ENCODE results near the gene RBM4B.

Gene RBM4B

DNA sequence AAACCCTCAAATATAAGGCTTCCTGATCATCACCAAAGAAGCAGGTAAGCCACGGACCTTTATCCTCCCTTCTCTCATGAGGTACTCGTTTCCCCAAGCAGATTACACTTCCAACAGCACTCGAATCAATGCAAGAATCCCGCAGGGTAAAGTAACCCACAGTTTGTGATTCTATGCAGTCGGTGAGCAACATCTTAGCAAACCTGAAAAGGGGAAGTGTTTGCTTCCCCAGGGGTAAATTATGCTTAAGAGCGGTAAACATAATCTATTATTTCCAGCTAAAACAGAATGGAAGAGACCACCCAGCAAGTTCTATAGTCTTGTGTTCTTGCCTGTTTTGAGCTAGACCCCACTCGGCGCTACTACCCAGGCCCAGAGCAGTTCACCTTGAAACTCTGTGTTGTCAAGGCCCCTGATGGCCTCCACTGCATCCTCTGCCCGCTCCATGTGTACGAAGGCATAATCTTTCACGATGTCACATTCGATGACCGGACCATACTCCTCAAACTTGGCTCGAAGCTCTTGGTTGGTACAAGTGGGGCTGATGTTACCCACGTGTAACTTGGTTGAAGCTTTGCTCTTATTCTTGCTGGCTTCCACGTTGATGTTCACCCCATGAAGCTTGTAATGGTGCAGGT lies 1.3 kb downstream of the RBM4B start:
- Histone ChIP-seq H3K9ac (ENCODE audit: low read length) (no peak overlapping the region), H3K4me3 (ENCODE audit: low read length) (peak overlapping the region; percentile 69), H3K27me3 (ENCODE audit: control insufficient read depth, insufficient read depth, low read length) (no peaks in the 10 kb centered on the region), H3K27ac (ENCODE audit: low read depth, low read length) (no peak overlapping the region), H3K36me3 (ENCODE audit: control insufficient read depth, insufficient read depth, low read length) (no peaks in the 10 kb centered on the region), H3K4me1 (ENCODE audit: control insufficient read depth, insufficient read depth, low read length) (peaks cover 19% of the 10 kb centered on the region)

- H3K27me3 ChIP-seq (ENCODE audit: control insufficient read depth, insufficient read depth, low read length) = no peaks in the 10 kb centered on the region
- H3K9ac ChIP-seq (ENCODE audit: low read length) = no peak overlapping the region
- H3K27ac ChIP-seq (ENCODE audit: low read depth, low read length) = no peak overlapping the region
- no peak overlapping the region for H3K4me3 ChIP-seq (ENCODE audit: low read length)
- H3K36me3 ChIP-seq (ENCODE audit: control insufficient read depth, insufficient read depth, low read length) = peaks cover 2% of the 10 kb centered on the region
- peaks cover 19% of the 10 kb centered on the region for H3K4me1 ChIP-seq (ENCODE audit: control insufficient read depth, insufficient read depth, low read length)
Measured at GRCh38 chr11:66674964-66675602, 2.6 kb downstream of the RBM4B start.

DNA sequence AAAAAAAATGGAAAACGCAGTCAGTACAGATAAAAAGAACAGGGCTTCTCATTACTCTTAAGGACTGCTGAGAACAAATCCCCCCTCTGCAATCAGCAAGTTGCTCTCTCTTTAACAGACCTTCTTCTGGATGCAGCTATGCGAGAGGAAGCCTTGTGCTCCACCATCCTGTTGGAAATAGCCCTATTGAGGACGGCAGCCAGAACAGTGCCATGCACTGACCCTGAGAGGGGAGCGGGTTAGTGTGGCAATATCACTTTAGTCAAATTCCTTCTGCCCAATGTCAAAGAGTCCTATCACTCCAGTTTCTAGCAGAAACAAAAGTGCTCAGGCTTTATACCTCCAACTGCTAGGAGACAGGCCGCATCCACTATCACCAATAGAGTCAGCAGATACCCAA lies 6.9 kb downstream of the RBM4B start:
- Histone ChIP-seq H3K36me3 (ENCODE audit: control insufficient read depth, insufficient read depth, low read length) (peaks cover 13% of the 10 kb centered on the region), H3K27ac (ENCODE audit: low read depth, low read length) (no peak overlapping the region), H3K27me3 (ENCODE audit: control insufficient read depth, insufficient read depth, low read length) (no peaks in the 10 kb centered on the region), H3K9ac (ENCODE audit: low read length) (no peak overlapping the region), H3K4me1 (ENCODE audit: control insufficient read depth, insufficient read depth, low read length) (peaks cover 11% of the 10 kb centered on the region), H3K4me3 (ENCODE audit: low read length) (no peak overlapping the region)

- H3K4me1 ChIP-seq (ENCODE audit: control insufficient read depth, insufficient read depth, low read length) = no peaks in the 10 kb centered on the region
- H3K4me3 ChIP-seq (ENCODE audit: low read length) = no peak overlapping the region
- no peaks in the 10 kb centered on the region for H3K27me3 ChIP-seq (ENCODE audit: control insufficient read depth, insufficient read depth, low read length)
- no peak overlapping the region for H3K9ac ChIP-seq (ENCODE audit: low read length)
- no peak overlapping the region for H3K27ac ChIP-seq (ENCODE audit: low read depth, low read length)
- H3K36me3 ChIP-seq (ENCODE audit: control insufficient read depth, insufficient read depth, low read length) = peaks cover 24% of the 10 kb centered on the region
Measured at GRCh38 chr11:66665369-66665768, 12.3 kb downstream of the RBM4B start.

- Histone ChIP-seq H3K9ac (ENCODE audit: low read length) (no peak overlapping the region), H3K4me1 (ENCODE audit: control insufficient read depth, insufficient read depth, low read length) (no peaks in the 10 kb centered on the region), H3K27ac (ENCODE audit: low read depth, low read length) (no peak overlapping the region), H3K4me3 (ENCODE audit: low read length) (no peak overlapping the region), H3K27me3 (ENCODE audit: control insufficient read depth, insufficient read depth, low read length) (no peaks in the 10 kb centered on the region), H3K36me3 (ENCODE audit: control insufficient read depth, insufficient read depth, low read length) (peaks cover 25% of the 10 kb centered on the region)
Measured at GRCh38 chr11:66663741-66664296, 13.9 kb downstream of the RBM4B start.

DNA sequence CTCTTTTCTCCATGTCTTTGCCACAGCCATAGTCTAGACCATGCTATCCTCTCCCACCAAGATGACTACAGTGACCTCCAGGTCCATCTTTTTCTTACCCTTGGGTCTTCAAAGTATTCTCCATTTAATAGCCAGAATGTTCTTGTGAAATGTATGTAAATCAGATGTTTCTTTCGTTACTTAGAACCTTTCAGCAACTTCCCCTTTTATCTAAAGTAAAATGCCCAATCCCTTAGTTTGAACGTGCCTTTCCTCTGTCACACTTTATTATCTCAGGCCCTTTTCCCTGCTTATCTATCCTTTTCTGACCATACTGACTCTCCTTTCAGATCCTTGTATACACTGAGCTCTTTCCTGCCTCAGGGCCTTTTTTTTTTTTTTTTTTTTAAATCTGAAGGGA lies 17.9 kb downstream of the RBM4B start:
- no peak overlapping the region for H3K9ac ChIP-seq (ENCODE audit: low read length)
- H3K4me1 ChIP-seq (ENCODE audit: control insufficient read depth, insufficient read depth, low read length) = no peaks in the 10 kb centered on the region
- H3K27me3 ChIP-seq (ENCODE audit: control insufficient read depth, insufficient read depth, low read length) = no peaks in the 10 kb centered on the region
- H3K4me3 ChIP-seq (ENCODE audit: low read length) = no peak overlapping the region
- H3K36me3 ChIP-seq (ENCODE audit: control insufficient read depth, insufficient read depth, low read length) = peaks cover 11% of the 10 kb centered on the region
- no peak overlapping the region for H3K27ac ChIP-seq (ENCODE audit: low read depth, low read length)

DNA sequence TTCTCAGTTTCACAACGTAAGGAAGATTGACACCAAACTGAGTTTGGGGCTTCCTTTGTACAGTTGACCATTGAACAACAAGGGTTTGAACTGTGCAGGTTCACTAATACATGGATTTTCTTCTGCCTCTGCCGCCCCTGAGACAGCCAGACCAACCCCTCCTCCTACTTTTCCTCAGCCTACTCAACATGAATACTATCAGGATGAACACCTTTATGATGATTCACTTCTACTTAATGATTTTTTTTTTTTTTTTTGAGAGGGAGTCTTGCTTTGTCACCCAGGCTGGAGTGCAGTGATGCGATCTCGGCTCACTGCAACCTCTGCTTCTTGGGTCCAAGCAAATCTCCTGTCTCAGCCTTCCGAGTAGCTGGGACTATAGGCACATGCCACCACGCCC lies 24.6 kb downstream of the RBM4B start:
- Histone ChIP-seq H3K4me3 (ENCODE audit: low read length) (no peak overlapping the region), H3K4me1 (ENCODE audit: control insufficient read depth, insufficient read depth, low read length) (no peaks in the 10 kb centered on the region), H3K27ac (ENCODE audit: low read depth, low read length) (no peak overlapping the region), H3K36me3 (ENCODE audit: control insufficient read depth, insufficient read depth, low read length) (peaks cover 10% of the 10 kb centered on the region), H3K27me3 (ENCODE audit: control insufficient read depth, insufficient read depth, low read length) (no peaks in the 10 kb centered on the region), H3K9ac (ENCODE audit: low read length) (no peak overlapping the region)

DNA sequence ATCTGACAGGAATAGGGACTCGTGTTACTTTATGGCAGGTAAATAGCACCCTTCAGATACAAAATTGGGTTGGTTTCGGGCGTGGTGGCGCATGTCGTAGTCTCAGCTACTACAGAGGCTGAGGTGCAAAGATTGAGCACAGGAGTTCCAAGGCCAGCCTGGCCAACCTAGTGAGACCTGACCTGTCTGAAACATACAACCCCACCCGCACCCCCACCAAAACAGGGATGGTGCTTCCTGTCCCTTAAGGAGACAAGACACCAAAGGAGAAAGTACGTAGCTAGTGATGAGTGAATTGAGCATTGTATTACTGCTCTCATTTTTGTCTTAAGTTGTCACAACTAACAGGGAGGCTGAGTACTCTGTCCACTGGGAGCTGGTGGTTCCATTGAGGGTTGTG lies 25.0 kb downstream of the RBM4B start:
- peaks cover 10% of the 10 kb centered on the region for H3K36me3 ChIP-seq (ENCODE audit: control insufficient read depth, insufficient read depth, low read length)

DNA sequence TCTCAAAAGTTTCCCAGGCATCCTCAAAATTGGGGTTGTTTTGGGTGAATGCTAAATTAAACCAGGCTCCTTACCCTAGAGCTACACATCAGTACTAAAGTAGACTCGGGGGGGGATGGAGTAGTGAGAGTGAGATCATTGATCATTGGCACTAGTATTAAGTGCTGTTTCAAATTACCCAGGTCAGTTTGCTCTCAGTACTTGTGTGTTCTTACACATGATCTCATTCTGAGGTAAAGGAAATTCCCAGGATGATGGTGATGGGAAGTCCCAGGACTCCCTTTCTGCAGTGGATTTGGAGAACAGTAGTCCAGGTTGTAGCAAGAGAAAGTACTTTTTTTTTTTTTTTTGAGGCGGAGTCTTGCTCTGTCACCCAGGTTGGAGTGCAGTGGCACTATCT lies 26.7 kb downstream of the RBM4B start:
- no peak overlapping the region for H3K27ac ChIP-seq (ENCODE audit: low read depth, low read length)
- no peak overlapping the region for H3K9ac ChIP-seq (ENCODE audit: low read length)
- H3K27me3 ChIP-seq (ENCODE audit: control insufficient read depth, insufficient read depth, low read length) = no peaks in the 10 kb centered on the region
- no peak overlapping the region for H3K4me3 ChIP-seq (ENCODE audit: low read length)
- H3K4me1 ChIP-seq (ENCODE audit: control insufficient read depth, insufficient read depth, low read length) = no peaks in the 10 kb centered on the region
- peaks cover 16% of the 10 kb centered on the region for H3K36me3 ChIP-seq (ENCODE audit: control insufficient read depth, insufficient read depth, low read length)

More for the DNA sequence above, 25.0 kb downstream of the RBM4B start:
- H3K9ac ChIP-seq (ENCODE audit: low read length) = no peak overlapping the region
- H3K4me1 ChIP-seq (ENCODE audit: control insufficient read depth, insufficient read depth, low read length) = no peaks in the 10 kb centered on the region
- no peaks in the 10 kb centered on the region for H3K27me3 ChIP-seq (ENCODE audit: control insufficient read depth, insufficient read depth, low read length)
- H3K27ac ChIP-seq (ENCODE audit: low read depth, low read length) = no peak overlapping the region
- no peak overlapping the region for H3K4me3 ChIP-seq (ENCODE audit: low read length)

GRCh38 chr11:66649903-66650302 lies 27.8 kb downstream of the RBM4B start:
- no peak overlapping the region for H3K9ac ChIP-seq (ENCODE audit: low read length)
- H3K4me1 ChIP-seq (ENCODE audit: control insufficient read depth, insufficient read depth, low read length) = peaks cover 5% of the 10 kb centered on the region
- no peak overlapping the region for H3K4me3 ChIP-seq (ENCODE audit: low read length)
- H3K27ac ChIP-seq (ENCODE audit: low read depth, low read length) = no peak overlapping the region
- peaks cover 18% of the 10 kb centered on the region for H3K36me3 ChIP-seq (ENCODE audit: control insufficient read depth, insufficient read depth, low read length)
- no peaks in the 10 kb centered on the region for H3K27me3 ChIP-seq (ENCODE audit: control insufficient read depth, insufficient read depth, low read length)

DNA sequence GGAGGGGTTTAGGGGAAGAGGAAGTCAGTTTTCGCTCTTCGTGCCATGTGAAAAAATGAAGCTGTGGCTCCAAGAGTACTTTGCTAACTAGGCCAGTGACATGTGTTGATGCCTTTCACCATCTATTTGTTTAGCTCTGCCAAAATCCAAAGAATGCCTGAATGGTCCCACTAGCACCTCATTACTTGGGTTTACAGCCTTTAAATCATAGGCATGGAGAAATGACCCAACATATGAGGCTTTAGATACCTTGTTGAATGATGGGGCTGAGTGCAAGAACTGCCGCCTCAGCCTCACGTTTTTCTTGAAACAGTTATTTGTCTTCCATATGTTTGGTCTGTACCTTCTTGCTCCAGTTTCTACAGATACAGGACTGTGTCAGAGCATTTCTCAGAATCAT lies 30.9 kb downstream of the RBM4B start:
- no peak overlapping the region for H3K27ac ChIP-seq (ENCODE audit: low read depth, low read length)
- peaks cover 27% of the 10 kb centered on the region for H3K36me3 ChIP-seq (ENCODE audit: control insufficient read depth, insufficient read depth, low read length)
- H3K4me3 ChIP-seq (ENCODE audit: low read length) = no peak overlapping the region
- H3K9ac ChIP-seq (ENCODE audit: low read length) = no peak overlapping the region
- peaks cover 26% of the 10 kb centered on the region for H3K4me1 ChIP-seq (ENCODE audit: control insufficient read depth, insufficient read depth, low read length)
- no peaks in the 10 kb centered on the region for H3K27me3 ChIP-seq (ENCODE audit: control insufficient read depth, insufficient read depth, low read length)

DNA sequence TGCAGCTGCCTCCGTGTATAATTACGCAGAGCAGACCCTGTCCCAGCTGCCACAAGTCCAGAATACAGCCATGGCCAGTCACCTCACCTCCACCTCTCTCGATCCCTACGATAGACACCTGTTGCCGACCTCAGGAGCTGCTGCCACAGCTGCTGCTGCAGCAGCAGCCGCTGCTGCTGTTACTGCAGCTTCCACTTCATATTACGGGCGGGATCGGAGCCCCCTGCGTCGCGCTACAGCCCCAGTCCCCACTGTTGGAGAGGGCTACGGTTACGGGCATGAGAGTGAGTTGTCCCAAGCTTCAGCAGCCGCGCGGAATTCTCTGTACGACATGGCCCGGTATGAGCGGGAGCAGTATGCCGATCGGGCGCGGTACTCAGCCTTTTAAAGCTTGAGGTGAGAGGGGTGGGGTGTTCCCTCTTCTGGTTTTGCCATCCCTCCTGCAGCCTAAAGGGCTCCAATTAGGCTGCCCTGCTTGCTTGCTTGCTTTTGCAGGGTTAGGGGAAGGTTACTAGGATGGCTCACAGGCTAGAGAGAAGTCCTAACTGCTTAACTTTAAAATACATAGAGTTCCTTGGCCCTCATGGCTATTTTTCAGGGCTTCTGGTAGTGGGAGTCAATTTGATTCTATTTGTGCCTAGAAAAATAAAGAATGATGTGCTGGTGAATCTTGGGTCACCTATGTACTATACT lies 33.8 kb downstream of the RBM4B start:
- peaks cover 46% of the 10 kb centered on the region for H3K4me1 ChIP-seq (ENCODE audit: control insufficient read depth, insufficient read depth, low read length)
- peaks cover 33% of the 10 kb centered on the region for H3K36me3 ChIP-seq (ENCODE audit: control insufficient read depth, insufficient read depth, low read length)
- no peak overlapping the region for H3K9ac ChIP-seq (ENCODE audit: low read length)
- no peak overlapping the region for H3K4me3 ChIP-seq (ENCODE audit: low read length)
- no peaks in the 10 kb centered on the region for H3K27me3 ChIP-seq (ENCODE audit: control insufficient read depth, insufficient read depth, low read length)
- no peak overlapping the region for H3K27ac ChIP-seq (ENCODE audit: low read depth, low read length)
